LNCaP clone FGC (cell line): Measurements from ENCODE around the gene DMC1.
"Not testable (repeated sequence)": the region's sequence is repeated elsewhere in the genome, so short reads cannot be mapped to it uniquely, and the experiment has no call there.

Source experiments
- DNase-seq: peaks from one replicate; pipeline ENCODE4 v3.0.0-alpha.2; 2011; ENCODE audit warnings: low read depth
- H3K4me3 ChIP-seq: 2 replicates; pipeline ENCODE4 v1.5.1; 2011; ENCODE audit warnings: mild to moderate bottlenecking, low read depth, low read length, control low read depth
- CTCF ChIP-seq: IDR thresholded peaks from 2 replicates; pipeline ENCODE4 v1.5.1; 2012; ENCODE audit warnings: mild to moderate bottlenecking; ENCODE audit not compliant: control insufficient read depth, insufficient read depth; ENCODE audit errors: extremely low read depth

DMC1 gene

GRCh38 chr22:38569972-38570778 lies at the start of gene DMC1:
TSS of gene DMC1 (minus strand) at chr22:38570183. CDS start at chr22:38568256, 1,927 bp downstream.
- peak within 1 kb of the TSS; percentile 47 for H3K4me3 ChIP-seq
- TF ChIP-seq CTCF: no peak
- DNase-seq: no peak

GRCh38 chr22:38618682-38619081 lies 48.7 kb upstream of the DMC1 start:
- TF ChIP-seq CTCF: no peak
- no peak for DNase-seq
- no peak overlapping the region for H3K4me3 ChIP-seq

GRCh38 chr22:38618258-38618657 lies 48.3 kb upstream of the DMC1 start:
- TF ChIP-seq CTCF: no peak
- no peak for DNase-seq

GRCh38 chr22:38615064-38615405 lies 45.1 kb upstream of the DMC1 start:
- H3K4me3 ChIP-seq: not testable (repeated sequence)

More at GRCh38 chr22:38618258-38618657, 48.3 kb upstream of the DMC1 start:
- no peak overlapping the region for H3K4me3 ChIP-seq

GRCh38 chr22:38614332-38615063 lies 44.5 kb upstream of the DMC1 start:
- H3K4me3 ChIP-seq: no peak overlapping the region
- peak; percentile 67 for DNase-seq
- no peak for TF ChIP-seq CTCF

More at GRCh38 chr22:38615064-38615405, 45.1 kb upstream of the DMC1 start:
- DNase-seq: not testable (repeated sequence)

- no peak overlapping the region for H3K4me3 ChIP-seq
- DNase-seq: no peak
- no peak for TF ChIP-seq CTCF
These were observed 43.6 kb upstream of the DMC1 start for GRCh38 chr22:38613588-38613987.

GRCh38 chr22:38612217-38613006 lies 42.4 kb upstream of the DMC1 start:
- DNase-seq: peak; percentile 82
- no peak for TF ChIP-seq CTCF
- H3K4me3 ChIP-seq: no peak overlapping the region
